CD4-positive, CD25-positive, alpha-beta regulatory T cell (primary cell): ENCODE measurements around the gene BBS9. TPM values are rescaled to one million over a fixed set of nuclear protein-coding genes. Genes with fewer than 3 reads are reported as not detected.

Experiments used
- ATAC-seq, 2 donors: fragments of 150-1000 bp; cut with Tn5 transposase; one replicate each; pipeline ENCODE4 v1.10.0; 2021; ENCODE audit warnings: low read depth in 2 of 2, moderate number of reproducible peaks in 2 of 2, moderate library complexity in 1 of 2
- DNase-seq, 3 donors: peaks; one replicate each; pipeline versions ENCODE4 v3.0.0 to v3.0.0-alpha.2; 2012 to 2022; ENCODE audit warnings: mixed read lengths in 1 of 3
- H3K27ac ChIP-seq: one replicate; pipeline ENCODE4 v1.7.0; 2013; ENCODE audit warnings: mild to moderate bottlenecking, low read length; ENCODE audit not compliant: insufficient read depth, poor library complexity, severe bottlenecking
- H3K27me3 ChIP-seq: one replicate; pipeline ENCODE4 v1.7.0; 2013; ENCODE audit warnings: low read length; ENCODE audit not compliant: control insufficient read depth, insufficient read depth
- H3K36me3 ChIP-seq: one replicate; pipeline ENCODE4 v1.7.0; 2013; ENCODE audit warnings: mild to moderate bottlenecking, low read length, moderate library complexity; ENCODE audit not compliant: control insufficient read depth, insufficient read depth
- H3K4me1 ChIP-seq: 2 replicates; pipeline ENCODE4 v1.7.0; 2013; ENCODE audit warnings: mild to moderate bottlenecking, low read length; ENCODE audit not compliant: insufficient read depth, control insufficient read depth, poor library complexity, severe bottlenecking
- H3K4me3 ChIP-seq: one replicate; pipeline ENCODE4 v1.7.0; 2013; ENCODE audit warnings: low read depth, mild to moderate bottlenecking, low read length, moderate library complexity
- H3K9me3 ChIP-seq, 2 experiments: 1 replicate in 1 of 2; 2 replicates in 1 of 2; pipeline ENCODE4 v1.7.0; 2013; ENCODE audit warnings: low read length in 2 of 2, mild to moderate bottlenecking in 1 of 2, moderate library complexity in 1 of 2; ENCODE audit not compliant: control insufficient read depth in 2 of 2
- H3K27ac Mint-ChIP-seq, 3 donors: one replicate each; pipeline ENCODE4 v1.8.0; 2020 to 2022; ENCODE audit warnings: mild to moderate bottlenecking in 3 of 3, mixed read lengths in 3 of 3, moderate library complexity in 2 of 3
- H3K27me3 Mint-ChIP-seq: one replicate; pipeline ENCODE4 v1.8.0; 2022; ENCODE audit warnings: mild to moderate bottlenecking, mixed read lengths
- H3K36me3 Mint-ChIP-seq: one replicate; pipeline ENCODE4 v1.8.0; 2020; ENCODE audit warnings: mixed read lengths
- H3K4me1 Mint-ChIP-seq, 4 donors: one replicate each; pipeline ENCODE4 v1.8.0; 2020 to 2022; ENCODE audit warnings: mixed read lengths in 4 of 4, mild to moderate bottlenecking in 1 of 4
- H3K4me3 Mint-ChIP-seq, 4 donors: one replicate each; pipeline ENCODE4 v1.8.0; 2020 to 2022; ENCODE audit warnings: mild to moderate bottlenecking in 4 of 4, mixed read lengths in 4 of 4, moderate library complexity in 3 of 4
- H3K9me3 Mint-ChIP-seq, 7 donors: one replicate each; pipeline ENCODE4 v1.8.0; 2020 to 2022; ENCODE audit warnings: mixed read lengths in 7 of 7, mild to moderate bottlenecking in 3 of 7, moderate library complexity in 2 of 7
- polyA plus RNA-seq, 4 donors: library from polyadenylated mRNA; unstranded; fragments of 300-500 nt; fragmentation: Illumina TruSeq; gene quantifications; one replicate each; pipeline ENCODE4 v1.2.3, GENCODE V29; 2021
- total RNA-seq: library from RNA; stranded (reverse); gene quantifications from one replicate; pipeline ENCODE4 v1.2.3, GENCODE V29; 2022

Gene BBS9
- total RNA-seq (18.7 TPM), polyA plus RNA-seq (10 to 100 TPM in 2 of 4 donors, 1 to 10 TPM in 2; 8.1 to 18.1 (median 11.6) TPM)

DNA sequence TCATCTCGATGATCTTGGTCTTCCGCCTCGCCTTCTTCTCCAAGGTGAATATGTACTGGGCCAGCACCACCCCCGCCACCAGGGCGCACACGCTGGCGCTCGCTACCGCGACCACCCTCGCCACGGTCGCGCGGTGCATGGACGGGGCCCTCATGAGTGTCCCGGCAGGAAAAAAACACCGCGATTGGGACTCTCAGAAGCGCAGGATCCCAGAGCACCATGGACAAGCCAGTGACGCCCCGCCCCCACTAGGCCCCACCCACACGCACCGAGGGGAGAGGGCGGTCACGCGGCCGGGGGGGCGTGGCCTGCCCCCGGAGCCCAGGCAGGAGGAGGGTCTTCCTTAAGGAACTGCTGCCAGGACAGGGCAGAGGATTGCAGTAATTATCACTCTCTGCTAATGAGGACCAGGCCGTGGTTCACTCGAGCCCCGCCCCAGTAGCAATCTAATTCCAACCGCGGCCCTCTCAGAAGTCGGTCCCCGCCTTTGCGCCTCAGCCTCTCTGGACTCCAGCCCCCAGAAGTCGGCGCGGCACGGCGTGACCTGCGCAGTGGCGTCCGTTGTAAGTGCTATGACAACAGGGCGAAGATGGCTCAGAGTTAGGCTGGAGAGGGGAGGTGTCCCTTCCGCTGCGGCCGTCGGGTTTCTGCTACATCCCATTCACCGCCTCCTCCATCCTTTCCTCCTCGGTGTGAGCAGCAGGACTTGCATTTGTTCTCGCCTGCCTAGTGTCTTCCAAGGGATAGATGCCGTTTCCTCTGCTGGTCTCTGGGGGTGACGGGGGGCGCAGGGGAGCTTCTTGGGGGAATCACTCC lies at the start of gene BBS9:
Gene BBS9, plus strand, starts transcription at position 575 of the 816 bp plus-strand sequence. CDS start 16,689 bp downstream, outside the sequence.
- Histone ChIP-seq H3K4me1 (peaks cover 24% of the 10 kb centered on the region), H3K27ac (peak within 1 kb of the TSS; percentile 76), H3K27me3 (no peaks in the 10 kb centered on the region), H3K36me3 (no peaks in the 10 kb centered on the region), H3K9me3 (no peaks in the 10 kb centered on the region), H3K4me3 (peak within 1 kb of the TSS; percentile 83)
- Mint-ChIP-seq H3K9me3 (no peaks in the 10 kb centered on the region), H3K27me3 (peaks cover 4% of the 10 kb centered on the region), H3K4me3 (peak within 1 kb of the TSS; percentile 97 to 99 (median 97)), H3K4me1 (peaks cover 14 to 34% (median 20%) of the 10 kb centered on the region in 4 donors), H3K27ac (peak within 1 kb of the TSS; percentile 46 to 96 (median 94)), H3K36me3 (no peaks in the 10 kb centered on the region)
- ATAC-seq (peak; percentile 97), DNase-seq (peak; percentile 86 to 95 (median 89))

GRCh38 chr7:33079763-33080690 lies 49.3 kb upstream of the BBS9 start:
- H3K9me3 ChIP-seq, result no peaks in the 10 kb centered on the region
- peaks cover 16% of the 10 kb centered on the region for H3K4me1 ChIP-seq
- H3K27ac Mint-ChIP-seq, result peak overlapping the region in 1 of 3 donors; percentile 28
- DNase-seq, result no peak
- no peak overlapping the region for H3K27ac ChIP-seq
- no peak overlapping the region for H3K4me3 ChIP-seq
- ATAC-seq, result no peak
- H3K27me3 Mint-ChIP-seq, result peaks cover 56% of the 10 kb centered on the region
- H3K9me3 Mint-ChIP-seq, result no peaks in the 10 kb centered on the region
- H3K4me3 Mint-ChIP-seq, result no peak overlapping the region
- no peaks in the 10 kb centered on the region for H3K36me3 ChIP-seq
- H3K36me3 Mint-ChIP-seq, result no peaks in the 10 kb centered on the region
- H3K4me1 Mint-ChIP-seq, result peaks cover 10 to 20% (median 15%) of the 10 kb centered on the region in 4 donors
- H3K27me3 ChIP-seq, result peaks cover 4% of the 10 kb centered on the region

DNA sequence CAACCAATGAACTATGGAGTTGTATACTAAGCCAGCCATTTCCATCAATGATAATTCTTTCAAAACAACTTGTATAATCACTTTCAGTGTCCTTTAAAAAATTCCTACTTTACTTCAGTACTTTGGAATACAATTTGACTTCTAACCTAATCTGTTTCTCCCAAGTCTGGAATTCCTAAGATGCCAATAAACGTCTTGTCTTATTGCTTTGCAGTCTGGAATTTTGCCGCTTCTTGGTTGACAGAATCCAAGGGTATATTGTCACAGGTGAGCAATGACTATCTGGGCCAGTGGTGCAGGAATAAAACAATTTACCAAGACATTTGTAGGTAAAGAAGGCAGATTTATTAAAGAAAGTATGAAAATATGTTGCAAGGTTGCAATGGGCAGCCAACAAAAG lies 42.0 kb upstream of the BBS9 start:
- Mint-ChIP-seq H3K27me3 (peaks cover 19% of the 10 kb centered on the region), H3K27ac (no peak overlapping the region), H3K9me3 (peaks cover 0 to 1% (median 0%) of the 10 kb centered on the region in 7 donors), H3K4me1 (peaks cover 0 to 8% (median 0%) of the 10 kb centered on the region in 4 donors), H3K36me3 (no peaks in the 10 kb centered on the region), H3K4me3 (no peak overlapping the region)
- Histone ChIP-seq H3K27me3 (peaks cover 2% of the 10 kb centered on the region), H3K27ac (no peak overlapping the region), H3K4me3 (no peak overlapping the region), H3K9me3 (no peaks in the 10 kb centered on the region), H3K36me3 (no peaks in the 10 kb centered on the region), H3K4me1 (no peaks in the 10 kb centered on the region)
- ATAC-seq, result no peak
- DNase-seq, result no peak

DNA sequence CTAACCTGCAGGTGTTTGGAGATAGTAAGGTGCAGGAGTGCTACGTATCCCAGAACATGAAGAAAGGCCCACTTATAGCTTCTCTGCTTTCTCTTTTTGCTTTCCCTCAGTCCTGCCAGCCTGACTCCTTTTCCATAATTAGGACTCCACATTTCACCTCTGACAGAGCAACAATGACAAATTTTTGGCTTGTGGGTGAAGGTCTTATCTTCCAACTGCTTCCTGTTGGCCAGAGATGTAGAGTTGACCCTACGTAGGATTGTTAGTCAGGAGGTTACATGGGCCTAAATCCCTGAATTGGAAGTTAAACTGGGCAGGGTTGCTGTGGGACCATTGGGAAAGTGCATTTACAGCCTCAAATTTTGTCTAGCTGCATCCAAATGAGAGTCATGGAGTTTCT lies 41.5 kb upstream of the BBS9 start:
- H3K27ac Mint-ChIP-seq, result no peak overlapping the region
- H3K36me3 Mint-ChIP-seq, result peaks cover 3% of the 10 kb centered on the region
- H3K27ac ChIP-seq, result no peak overlapping the region
- ATAC-seq (no peak), DNase-seq (no peak)
- no peak overlapping the region for H3K4me3 ChIP-seq
- H3K4me1 Mint-ChIP-seq, result peaks cover 0 to 8% (median 0%) of the 10 kb centered on the region in 4 donors
- no peaks in the 10 kb centered on the region for H3K36me3 ChIP-seq
- no peaks in the 10 kb centered on the region for H3K9me3 ChIP-seq
- peaks cover 2% of the 10 kb centered on the region for H3K27me3 ChIP-seq
- H3K4me3 Mint-ChIP-seq, result no peak overlapping the region
- no peaks in the 10 kb centered on the region for H3K4me1 ChIP-seq
- peaks cover 0 to 1% (median 0%) of the 10 kb centered on the region in 7 donors for H3K9me3 Mint-ChIP-seq
- peaks cover 19% of the 10 kb centered on the region for H3K27me3 Mint-ChIP-seq

DNA sequence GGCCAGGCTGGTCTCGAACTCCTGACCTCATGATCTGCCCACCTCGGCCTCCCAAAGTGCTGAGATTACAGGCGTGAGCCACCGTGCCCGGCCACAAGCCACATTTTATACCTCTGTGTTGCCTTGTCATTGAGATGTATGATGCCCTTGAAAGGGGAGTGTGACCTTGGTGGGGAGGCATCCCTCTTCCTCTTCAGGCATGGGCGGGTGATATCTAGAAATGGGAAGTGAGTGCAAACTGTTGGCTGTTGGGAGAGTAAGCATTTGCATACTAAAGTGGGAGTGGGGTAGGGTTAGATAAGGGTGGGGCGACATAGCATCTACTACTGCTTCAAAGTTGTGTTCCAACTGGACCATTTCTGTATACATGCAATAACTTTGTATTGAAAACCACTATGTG lies 40.2 kb upstream of the BBS9 start:
- peaks cover 0 to 8% (median 0%) of the 10 kb centered on the region in 4 donors for H3K4me1 Mint-ChIP-seq
- H3K9me3 ChIP-seq, result no peaks in the 10 kb centered on the region
- H3K36me3 Mint-ChIP-seq, result peaks cover 14% of the 10 kb centered on the region
- H3K27me3 Mint-ChIP-seq, result peaks cover 11% of the 10 kb centered on the region
- no peak overlapping the region for H3K4me3 ChIP-seq
- no peak for ATAC-seq
- no peak for DNase-seq
- H3K36me3 ChIP-seq, result peaks cover 11% of the 10 kb centered on the region
- H3K4me1 ChIP-seq, result no peaks in the 10 kb centered on the region
- H3K27ac ChIP-seq, result no peak overlapping the region
- no peak overlapping the region for H3K4me3 Mint-ChIP-seq
- H3K27me3 ChIP-seq, result no peaks in the 10 kb centered on the region
- peaks cover 0 to 1% (median 0%) of the 10 kb centered on the region in 7 donors for H3K9me3 Mint-ChIP-seq
- H3K27ac Mint-ChIP-seq, result no peak overlapping the region

DNA sequence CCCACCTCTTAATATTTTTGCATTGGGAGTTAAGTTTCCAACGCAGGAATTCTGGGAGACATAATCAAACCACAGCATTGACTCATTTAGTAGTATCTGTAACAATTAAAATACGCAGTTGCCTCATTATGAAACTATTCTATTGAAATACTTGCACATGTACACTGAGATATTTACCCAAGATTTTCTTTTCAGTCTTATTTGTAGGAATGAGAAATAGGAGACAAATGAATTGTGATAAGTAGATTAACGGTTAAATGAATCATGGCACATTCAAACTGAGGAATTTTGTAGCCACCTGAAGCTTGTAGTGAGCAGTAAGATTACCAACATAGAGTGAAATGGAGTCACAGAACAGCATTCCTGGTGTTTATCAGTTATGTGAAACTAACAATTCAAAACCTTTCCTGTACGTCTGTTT lies 38.2 kb upstream of the BBS9 start:
- H3K4me1 Mint-ChIP-seq, result peaks cover 0 to 8% (median 0%) of the 10 kb centered on the region in 4 donors
- H3K27me3 ChIP-seq, result no peaks in the 10 kb centered on the region
- H3K9me3 Mint-ChIP-seq, result peaks cover 0 to 1% (median 0%) of the 10 kb centered on the region in 7 donors
- peaks cover 23% of the 10 kb centered on the region for H3K36me3 ChIP-seq
- H3K4me1 ChIP-seq, result no peaks in the 10 kb centered on the region
- DNase-seq, result no peak
- no peak for ATAC-seq
- H3K9me3 ChIP-seq, result no peaks in the 10 kb centered on the region
- H3K27ac Mint-ChIP-seq, result no peak overlapping the region
- H3K27me3 Mint-ChIP-seq, result peaks cover 4% of the 10 kb centered on the region
- H3K27ac ChIP-seq, result no peak overlapping the region
- no peak overlapping the region for H3K4me3 Mint-ChIP-seq
- H3K36me3 Mint-ChIP-seq, result peaks cover 27% of the 10 kb centered on the region
- H3K4me3 ChIP-seq, result no peak overlapping the region

DNA sequence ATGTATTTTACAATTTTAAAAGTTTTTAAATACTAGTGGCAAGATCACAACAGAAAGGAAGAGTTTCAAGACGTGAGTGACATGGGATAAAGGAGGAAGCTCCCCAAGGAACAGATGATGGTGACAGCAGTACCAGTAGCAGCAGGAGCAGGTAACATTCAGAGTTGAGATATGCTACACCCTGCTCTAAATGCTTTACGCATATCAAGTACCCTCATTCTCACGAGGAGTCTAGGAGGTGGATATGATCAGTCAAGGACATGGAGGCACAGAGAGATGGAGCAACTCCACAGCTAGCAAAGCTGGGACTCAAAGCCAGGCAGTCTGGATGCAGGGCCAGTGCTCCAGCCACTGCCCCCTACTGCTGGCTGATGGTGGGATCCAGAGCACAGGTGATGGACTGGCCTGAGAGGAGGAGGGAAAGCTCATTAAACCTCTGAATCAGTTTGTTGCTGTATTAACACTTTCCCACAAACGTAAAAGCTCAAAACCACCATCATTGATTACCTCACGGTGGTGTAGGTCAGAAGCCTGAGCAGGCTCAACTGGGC lies 37.6 kb upstream of the BBS9 start:
- no peaks in the 10 kb centered on the region for H3K27me3 ChIP-seq
- no peaks in the 10 kb centered on the region for H3K9me3 ChIP-seq
- Mint-ChIP-seq H3K36me3 (peaks cover 33% of the 10 kb centered on the region), H3K27me3 (peaks cover 4% of the 10 kb centered on the region), H3K27ac (no peak overlapping the region), H3K4me1 (peaks cover 0 to 8% (median 0%) of the 10 kb centered on the region in 4 donors), H3K9me3 (peaks cover 0 to 1% (median 0%) of the 10 kb centered on the region in 7 donors), H3K4me3 (no peak overlapping the region)
- no peak overlapping the region for H3K27ac ChIP-seq
- ATAC-seq (no peak), DNase-seq (no peak)
- peaks cover 29% of the 10 kb centered on the region for H3K36me3 ChIP-seq
- no peaks in the 10 kb centered on the region for H3K4me1 ChIP-seq
- no peak overlapping the region for H3K4me3 ChIP-seq
